ENCODE results near the gene KIF2C.

The KIF2C gene

GRCh38 chr1:44739307-44740178, at the start of gene KIF2C:
TSS of gene KIF2C (plus strand) at chr1:44739837. CDS start at chr1:44739933, 96 bp downstream.
- H3K27ac ChIP-seq: peak within 1 kb of the TSS; percentile 89
- H3K36me3 ChIP-seq: peaks cover 34% of the 10 kb centered on the region
- DNase-seq: peak; percentile 98
- TF ChIP-seq, protein P1, sequence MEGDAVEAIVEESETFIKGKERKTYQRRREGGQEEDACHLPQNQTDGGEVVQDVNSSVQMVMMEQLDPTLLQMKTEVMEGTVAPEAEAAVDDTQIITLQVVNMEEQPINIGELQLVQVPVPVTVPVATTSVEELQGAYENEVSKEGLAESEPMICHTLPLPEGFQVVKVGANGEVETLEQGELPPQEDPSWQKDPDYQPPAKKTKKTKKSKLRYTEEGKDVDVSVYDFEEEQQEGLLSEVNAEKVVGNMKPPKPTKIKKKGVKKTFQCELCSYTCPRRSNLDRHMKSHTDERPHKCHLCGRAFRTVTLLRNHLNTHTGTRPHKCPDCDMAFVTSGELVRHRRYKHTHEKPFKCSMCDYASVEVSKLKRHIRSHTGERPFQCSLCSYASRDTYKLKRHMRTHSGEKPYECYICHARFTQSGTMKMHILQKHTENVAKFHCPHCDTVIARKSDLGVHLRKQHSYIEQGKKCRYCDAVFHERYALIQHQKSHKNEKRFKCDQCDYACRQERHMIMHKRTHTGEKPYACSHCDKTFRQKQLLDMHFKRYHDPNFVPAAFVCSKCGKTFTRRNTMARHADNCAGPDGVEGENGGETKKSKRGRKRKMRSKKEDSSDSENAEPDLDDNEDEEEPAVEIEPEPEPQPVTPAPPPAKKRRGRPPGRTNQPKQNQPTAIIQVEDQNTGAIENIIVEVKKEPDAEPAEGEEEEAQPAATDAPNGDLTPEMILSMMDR (IDR thresholded peaks at IDR 0.05; ENCODE audit: low read depth, low read length): no peak
- H3K27me3 ChIP-seq (ENCODE audit: insufficient read depth, low read depth, severe bottlenecking): no peaks in the 10 kb centered on the region
- H3K9me3 ChIP-seq (ENCODE audit: severe bottlenecking): peaks cover 2% of the 10 kb centered on the region
- peak within 1 kb of the TSS; percentile 83 for H3K4me3 ChIP-seq (ENCODE audit: low read depth, low read length)

GRCh38 chr1:44693159-44693558, 46.5 kb upstream of the KIF2C start:
- Histone ChIP-seq H3K27ac (no peak overlapping the region), H3K4me3 (ENCODE audit: low read depth, low read length) (no peak overlapping the region), H3K36me3 (no peaks in the 10 kb centered on the region), H3K27me3 (ENCODE audit: insufficient read depth, low read depth, severe bottlenecking) (no peaks in the 10 kb centered on the region), H3K9me3 (ENCODE audit: severe bottlenecking) (no peaks in the 10 kb centered on the region)
- TF ChIP-seq, protein P1 (IDR thresholded peaks at IDR 0.05; ENCODE audit: low read depth, low read length): no peak
- no peak for DNase-seq

DNA sequence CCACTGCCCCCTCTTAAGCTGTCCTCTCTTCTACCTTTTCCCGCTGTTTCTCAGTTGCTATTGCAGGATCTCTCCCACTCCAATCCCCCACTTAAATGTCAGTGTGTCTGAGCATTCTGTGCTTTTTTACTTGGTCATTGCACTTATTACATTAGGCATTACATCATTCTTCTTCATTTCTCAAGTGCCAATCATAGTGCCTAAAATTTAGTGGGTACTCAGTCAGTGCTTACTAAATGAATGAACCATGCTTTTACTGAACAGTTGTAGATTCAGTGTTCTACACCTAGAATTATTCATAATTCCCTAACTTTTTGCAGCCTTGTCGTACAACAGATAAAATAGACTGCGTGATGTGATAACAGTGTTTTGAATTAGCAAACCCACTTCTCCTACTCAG, 45.7 kb upstream of the KIF2C start:
- no peak for DNase-seq
- Histone ChIP-seq H3K27me3 (ENCODE audit: insufficient read depth, low read depth, severe bottlenecking) (no peaks in the 10 kb centered on the region), H3K27ac (no peak overlapping the region), H3K9me3 (ENCODE audit: severe bottlenecking) (no peaks in the 10 kb centered on the region), H3K4me3 (ENCODE audit: low read depth, low read length) (no peak overlapping the region), H3K36me3 (no peaks in the 10 kb centered on the region)
- TF ChIP-seq, protein P1 (IDR thresholded peaks at IDR 0.05; ENCODE audit: low read depth, low read length): no peak

GRCh38 chr1:44694863-44695478, 44.7 kb upstream of the KIF2C start:
- no peak for DNase-seq
- H3K36me3 ChIP-seq: no peaks in the 10 kb centered on the region
- H3K27me3 ChIP-seq (ENCODE audit: insufficient read depth, low read depth, severe bottlenecking): no peaks in the 10 kb centered on the region
- H3K27ac ChIP-seq: no peak overlapping the region
- H3K4me3 ChIP-seq (ENCODE audit: low read depth, low read length): no peak overlapping the region
- H3K9me3 ChIP-seq (ENCODE audit: severe bottlenecking): no peaks in the 10 kb centered on the region
- TF ChIP-seq, protein P1 (IDR thresholded peaks at IDR 0.05; ENCODE audit: low read depth, low read length): no peak

DNA sequence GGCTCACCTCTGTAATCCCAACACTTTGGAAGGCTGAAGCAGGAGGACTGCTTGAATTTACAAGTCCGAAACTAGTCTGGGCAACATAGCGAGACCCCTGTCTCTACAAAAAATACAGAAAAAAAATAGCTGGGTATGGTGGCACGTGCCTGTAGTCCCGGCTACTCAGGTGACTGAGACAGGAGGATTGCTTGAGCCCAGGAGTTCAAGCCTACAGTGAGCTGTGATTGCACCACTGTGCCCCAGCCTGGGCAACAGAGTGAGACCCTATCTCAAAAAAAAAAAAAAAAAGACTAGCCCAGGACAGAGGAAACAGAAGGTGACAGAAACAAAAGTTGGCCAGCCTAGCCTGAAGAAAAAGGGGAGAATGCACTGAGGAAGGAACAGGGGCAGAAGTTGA, 44.0 kb upstream of the KIF2C start:
- H3K4me3 ChIP-seq (ENCODE audit: low read depth, low read length): no peak overlapping the region
- no peak for DNase-seq
- H3K27me3 ChIP-seq (ENCODE audit: insufficient read depth, low read depth, severe bottlenecking): no peaks in the 10 kb centered on the region
- no peaks in the 10 kb centered on the region for H3K36me3 ChIP-seq
- H3K27ac ChIP-seq: no peak overlapping the region
- H3K9me3 ChIP-seq (ENCODE audit: severe bottlenecking): no peaks in the 10 kb centered on the region
- TF ChIP-seq, protein P1 (IDR thresholded peaks at IDR 0.05; ENCODE audit: low read depth, low read length): no peak
